Left hindlimb (tissue), 1 donor: Measurements from ENCODE around the gene MARK4.

Experiments used
- DNase-seq: peaks from one replicate; pipeline ENCODE4 v3.0.0-alpha.2; 2018

The MARK4 gene

GRCh38 chr19:45344621-45345505 is 93.8 kb downstream of the MARK4 start:
- no peak for DNase-seq

- no peak for DNase-seq
Measured at GRCh38 chr19:45345506-45345860, 94.4 kb downstream of the MARK4 start.

DNA sequence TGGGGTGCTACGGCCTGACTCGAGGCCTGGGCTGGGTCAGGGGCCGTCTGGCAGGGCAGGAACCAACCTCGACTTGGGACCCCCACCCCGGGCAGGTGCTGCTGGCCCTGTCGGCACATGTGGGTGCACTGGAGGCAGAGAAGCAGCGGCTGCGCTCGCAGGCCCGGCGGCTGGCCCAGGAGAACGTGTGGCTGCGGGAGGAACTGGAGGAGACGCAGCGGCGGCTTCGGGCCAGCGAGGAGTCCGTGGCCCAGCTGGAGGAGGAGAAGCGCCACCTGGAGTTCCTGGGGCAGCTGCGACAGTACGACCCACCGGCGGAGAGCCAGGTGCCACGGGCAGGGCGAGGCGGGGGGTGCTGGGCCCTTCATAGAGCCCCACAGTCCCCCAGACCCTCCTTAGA is 95.4 kb downstream of the MARK4 start:
- no peak for DNase-seq

- DNase-seq, result no peak
Measured at GRCh38 chr19:45347570-45348366, 96.7 kb downstream of the MARK4 start.

DNA sequence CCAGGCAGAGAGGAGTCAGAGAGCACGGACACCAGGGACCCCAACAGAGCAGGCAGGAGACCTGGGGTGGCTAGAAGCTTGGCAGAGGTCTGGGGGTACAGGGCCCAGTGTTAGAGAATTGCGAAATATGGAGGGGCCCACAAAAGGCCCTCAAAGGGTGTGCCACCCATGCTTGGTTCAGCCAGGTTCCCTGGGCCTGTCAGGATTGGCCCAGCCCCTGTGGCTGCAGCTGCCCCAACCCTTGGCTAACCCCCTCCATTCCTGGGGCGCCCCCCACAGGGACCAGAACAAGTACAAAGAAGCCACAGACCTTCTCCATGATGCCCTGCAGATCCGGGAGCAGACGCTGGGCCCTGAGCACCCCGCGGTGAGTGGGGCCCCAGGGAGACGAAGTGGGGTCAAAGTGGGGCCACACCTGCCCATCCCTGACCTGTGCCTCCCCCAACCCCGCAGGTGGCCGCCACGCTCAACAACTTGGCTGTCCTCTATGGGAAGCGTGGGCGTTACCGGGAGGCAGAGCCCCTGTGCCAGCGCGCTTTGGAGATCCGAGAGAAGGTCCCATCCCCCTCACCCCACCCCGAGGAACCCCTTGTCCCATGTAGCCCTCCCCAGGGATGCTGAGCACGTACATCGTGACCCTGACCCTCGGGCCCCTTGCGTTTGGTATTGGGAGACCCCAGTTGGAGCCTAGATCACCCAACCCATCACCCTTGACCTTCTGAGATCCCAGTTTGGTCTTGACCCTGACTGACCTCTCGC is 97.5 kb downstream of the MARK4 start:
- DNase-seq, result no peak

DNA sequence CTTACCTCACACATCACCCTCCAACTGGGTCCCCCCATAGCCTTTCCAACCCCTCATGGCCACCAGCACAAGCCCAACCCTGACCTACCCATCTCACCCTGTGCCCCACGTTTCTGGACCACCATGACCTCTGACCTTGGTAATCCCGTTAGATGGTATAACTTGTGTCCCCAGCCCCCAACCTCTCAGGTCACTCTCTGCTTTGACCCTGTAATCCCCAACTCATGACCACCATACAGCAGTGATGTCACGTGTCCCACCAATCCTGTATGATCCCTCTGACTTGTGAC is 98.0 kb downstream of the MARK4 start:
- DNase-seq, result no peak

- no peak for DNase-seq
Measured at GRCh38 chr19:45349430-45349941, 98.4 kb downstream of the MARK4 start.

GRCh38 chr19:45350477-45351058 is 99.5 kb downstream of the MARK4 start:
- DNase-seq, result no peak

GRCh38 chr19:45351401-45351952 is 100.4 kb downstream of the MARK4 start:
- no peak for DNase-seq

GRCh38 chr19:45352062-45352461 is 101.0 kb downstream of the MARK4 start:
- DNase-seq, result no peak

DNA sequence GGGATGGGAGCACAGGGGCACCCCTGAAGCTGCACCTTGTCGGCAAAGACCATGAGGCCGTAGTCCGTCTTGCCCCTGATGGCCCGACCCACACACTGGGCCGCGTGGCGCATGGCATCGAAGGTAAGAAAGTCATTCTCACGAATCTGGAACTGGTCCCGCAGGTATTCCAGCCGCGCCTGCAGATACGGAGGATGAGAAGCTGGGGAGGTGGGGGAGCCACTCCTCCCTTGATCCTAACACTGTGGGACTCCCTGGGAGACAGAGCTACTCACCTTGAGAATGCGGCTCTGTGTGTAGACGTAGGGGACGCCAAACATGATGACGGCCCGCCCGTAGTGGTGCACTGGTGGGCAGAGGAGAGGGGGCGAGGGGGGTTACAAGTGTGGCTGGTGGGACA is 101.4 kb downstream of the MARK4 start:
- DNase-seq, result no peak

DNA sequence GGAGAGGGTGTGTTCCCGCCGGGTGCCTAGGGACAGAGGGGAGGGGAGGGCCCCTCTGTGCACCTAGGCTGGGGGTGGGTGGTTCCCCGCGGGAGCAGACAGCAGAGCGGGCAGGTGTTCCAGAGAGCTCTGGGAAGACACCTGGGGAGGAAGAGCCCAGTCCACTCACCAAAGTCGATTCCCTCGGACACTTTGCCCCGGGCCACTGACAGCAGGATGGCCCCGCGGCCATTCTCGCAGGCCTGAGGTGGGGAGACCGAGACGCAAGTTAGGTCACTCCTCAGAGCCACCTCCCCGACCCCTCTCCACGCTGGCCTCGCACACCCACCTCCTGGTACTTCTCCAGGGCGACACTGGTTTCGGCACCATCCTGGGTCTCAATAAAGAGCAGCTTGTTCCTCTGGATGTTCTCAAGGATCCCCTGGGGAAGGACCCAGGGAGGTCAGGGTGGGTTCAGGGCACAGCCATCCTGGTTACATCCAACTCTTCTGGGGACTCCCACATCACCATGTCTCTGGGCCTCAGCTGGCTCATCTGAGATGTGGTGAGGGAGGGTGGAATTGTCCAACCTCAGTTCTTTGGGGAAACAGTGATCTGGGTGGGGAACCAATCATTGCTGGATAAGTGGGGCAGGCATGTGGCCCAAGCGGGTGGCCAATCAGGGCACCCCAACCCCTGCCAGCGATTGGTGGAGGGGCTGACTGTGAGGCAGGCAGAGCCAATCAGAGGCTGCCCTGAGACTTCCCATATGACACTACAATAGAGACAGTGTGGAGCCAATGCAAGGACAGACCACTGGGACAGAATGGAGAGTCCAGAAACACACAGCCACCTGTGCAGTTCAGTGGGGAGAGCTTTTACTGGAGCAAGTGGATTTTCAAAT is 102.1 kb downstream of the MARK4 start:
- no peak for DNase-seq

DNA sequence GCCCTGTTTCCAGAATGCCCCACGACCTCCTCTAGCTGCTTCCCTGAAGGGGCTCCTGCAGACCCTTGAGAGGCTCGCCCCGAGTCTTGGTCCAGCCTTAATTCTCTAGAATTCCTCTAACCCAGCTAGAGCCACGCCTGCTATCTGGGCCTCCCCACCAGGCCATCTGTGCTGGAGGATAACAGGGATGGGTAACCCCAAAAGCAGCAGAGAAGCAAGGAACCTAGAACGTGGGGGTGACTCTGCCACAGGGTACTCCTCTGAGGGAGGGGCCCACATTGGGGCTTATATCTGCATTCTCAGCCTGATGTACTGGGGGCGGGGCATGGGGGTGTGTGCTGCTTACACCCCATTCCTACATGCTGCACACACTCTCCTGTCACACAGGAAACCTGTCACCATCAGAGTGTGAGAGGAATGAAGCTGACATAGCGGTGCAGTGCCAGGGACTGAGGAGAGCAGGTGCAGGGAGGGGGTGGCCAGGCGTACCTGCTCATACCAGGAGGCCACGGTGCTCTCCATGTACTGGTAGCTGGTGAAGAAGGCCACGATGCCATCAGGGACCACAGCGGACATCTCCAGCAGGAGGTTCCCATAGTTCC is 103.3 kb downstream of the MARK4 start:
- no peak for DNase-seq
